ENCODE data around the gene BAIAP3.

Gene BAIAP3, protein sequence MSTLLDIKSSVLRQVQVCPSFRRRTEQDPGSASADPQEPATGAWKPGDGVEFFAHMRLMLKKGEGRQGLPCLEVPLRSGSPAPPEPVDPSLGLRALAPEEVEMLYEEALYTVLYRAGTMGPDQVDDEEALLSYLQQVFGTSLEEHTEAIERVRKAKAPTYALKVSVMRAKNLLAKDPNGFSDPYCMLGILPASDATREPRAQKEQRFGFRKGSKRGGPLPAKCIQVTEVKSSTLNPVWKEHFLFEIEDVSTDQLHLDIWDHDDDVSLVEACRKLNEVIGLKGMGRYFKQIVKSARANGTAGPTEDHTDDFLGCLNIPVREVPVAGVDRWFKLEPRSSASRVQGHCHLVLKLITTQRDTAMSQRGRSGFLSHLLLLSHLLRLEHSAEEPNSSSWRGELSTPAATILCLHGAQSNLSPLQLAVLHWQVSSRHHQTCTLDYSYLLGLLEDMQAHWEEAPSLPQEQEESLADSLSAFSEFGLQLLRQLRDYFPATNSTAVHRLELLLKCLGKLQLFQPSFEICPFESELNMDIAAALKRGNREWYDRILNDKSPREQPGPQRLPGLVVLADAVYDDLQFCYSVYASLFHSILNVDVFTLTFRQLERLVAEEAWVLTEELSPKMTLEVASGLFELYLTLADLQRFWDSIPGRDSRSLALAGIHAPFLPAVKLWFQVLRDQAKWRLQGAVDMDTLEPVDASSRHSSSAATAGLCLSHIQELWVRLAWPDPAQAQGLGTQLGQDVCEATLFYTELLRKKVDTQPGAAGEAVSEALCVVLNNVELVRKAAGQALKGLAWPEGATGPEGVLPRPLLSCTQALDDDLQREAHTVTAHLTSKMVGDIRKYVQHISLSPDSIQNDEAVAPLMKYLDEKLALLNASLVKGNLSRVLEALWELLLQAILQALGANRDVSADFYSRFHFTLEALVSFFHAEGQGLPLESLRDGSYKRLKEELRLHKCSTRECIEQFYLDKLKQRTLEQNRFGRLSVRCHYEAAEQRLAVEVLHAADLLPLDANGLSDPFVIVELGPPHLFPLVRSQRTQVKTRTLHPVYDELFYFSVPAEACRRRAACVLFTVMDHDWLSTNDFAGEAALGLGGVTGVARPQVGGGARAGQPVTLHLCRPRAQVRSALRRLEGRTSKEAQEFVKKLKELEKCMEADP

DNA sequence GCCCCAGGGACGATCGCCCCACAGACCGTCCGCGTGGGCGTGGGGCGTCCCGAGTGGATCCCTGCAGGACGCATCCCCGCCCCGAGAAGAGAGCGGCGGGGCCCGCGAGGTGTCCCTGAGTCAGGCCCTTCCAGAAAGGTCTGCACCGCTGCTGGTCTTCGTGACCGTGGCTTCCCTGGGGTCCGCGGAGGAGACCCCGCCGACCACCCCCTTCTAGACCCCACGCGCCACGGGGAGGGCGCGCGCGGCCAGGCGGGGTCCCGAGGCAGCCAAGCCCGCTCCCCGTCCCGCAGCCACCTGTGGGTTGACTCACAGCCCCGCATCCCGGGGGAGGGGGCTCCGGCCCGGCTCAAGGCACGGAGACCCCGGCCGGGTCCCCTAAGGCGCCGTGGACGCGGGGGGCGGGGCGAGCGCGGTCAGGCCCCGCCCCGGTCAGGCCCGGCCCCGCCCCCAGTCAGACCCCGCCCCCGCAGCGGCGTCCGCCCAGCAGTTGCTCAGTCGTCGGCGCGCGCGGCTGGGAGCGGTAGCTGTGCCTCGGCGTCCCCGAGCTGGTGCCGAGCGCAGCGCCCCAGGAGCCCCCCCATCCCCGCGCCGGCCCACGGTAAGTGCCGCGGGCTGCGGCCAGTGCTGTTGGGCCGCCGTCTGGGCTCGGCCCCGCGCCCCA lies at the start of gene BAIAP3:
BAIAP3 (plus strand) TSS at position 497 of the 664 bp plus-strand sequence. CDS start 4,905 bp downstream, outside the sequence.
- no peak within 1 kb of the TSS for H3K27ac ChIP-seq (ENCODE audit: low read depth, low read length)
- H3K36me3 ChIP-seq (ENCODE audit: control insufficient read depth, low read length) = no peaks in the 10 kb centered on the region
- no peak within 1 kb of the TSS for H3K4me3 ChIP-seq (ENCODE audit: low read length)
- H3K9me2 ChIP-seq (replicated peaks; ENCODE audit: control insufficient read depth, low read length) = no peaks in the 10 kb centered on the region
- H4K20me1 ChIP-seq (ENCODE audit: control insufficient read depth, insufficient read depth, low read depth, low read length) = peaks cover 3% of the 10 kb centered on the region; the same call in 1 of the 2 replicates
- H3K9me3 ChIP-seq (ENCODE audit: control insufficient read depth, insufficient read depth, low read length) = peaks cover 7% of the 10 kb centered on the region; the same call in 1 of the 2 replicates
- H3F3A ChIP-seq (ENCODE audit: control insufficient read depth, insufficient read depth) = no peaks in the 10 kb centered on the region
- H3K4me2 ChIP-seq (ENCODE audit: low read length) = no peak within 1 kb of the TSS
- peaks cover 19% of the 10 kb centered on the region for H3K4me1 ChIP-seq (ENCODE audit: control insufficient read depth, low read length)
- TF ChIP-seq EZH2phosphoT487 (IDR thresholded peaks at IDR 0.05; ENCODE audit: borderline replicate concordance, low read length) = no peak
- TF ChIP-seq, protein P1, sequence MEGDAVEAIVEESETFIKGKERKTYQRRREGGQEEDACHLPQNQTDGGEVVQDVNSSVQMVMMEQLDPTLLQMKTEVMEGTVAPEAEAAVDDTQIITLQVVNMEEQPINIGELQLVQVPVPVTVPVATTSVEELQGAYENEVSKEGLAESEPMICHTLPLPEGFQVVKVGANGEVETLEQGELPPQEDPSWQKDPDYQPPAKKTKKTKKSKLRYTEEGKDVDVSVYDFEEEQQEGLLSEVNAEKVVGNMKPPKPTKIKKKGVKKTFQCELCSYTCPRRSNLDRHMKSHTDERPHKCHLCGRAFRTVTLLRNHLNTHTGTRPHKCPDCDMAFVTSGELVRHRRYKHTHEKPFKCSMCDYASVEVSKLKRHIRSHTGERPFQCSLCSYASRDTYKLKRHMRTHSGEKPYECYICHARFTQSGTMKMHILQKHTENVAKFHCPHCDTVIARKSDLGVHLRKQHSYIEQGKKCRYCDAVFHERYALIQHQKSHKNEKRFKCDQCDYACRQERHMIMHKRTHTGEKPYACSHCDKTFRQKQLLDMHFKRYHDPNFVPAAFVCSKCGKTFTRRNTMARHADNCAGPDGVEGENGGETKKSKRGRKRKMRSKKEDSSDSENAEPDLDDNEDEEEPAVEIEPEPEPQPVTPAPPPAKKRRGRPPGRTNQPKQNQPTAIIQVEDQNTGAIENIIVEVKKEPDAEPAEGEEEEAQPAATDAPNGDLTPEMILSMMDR (IDR thresholded peaks at IDR 0.05; ENCODE audit: low read depth, low read length, poor library complexity, severe bottlenecking) = no peak
- H3K79me2 ChIP-seq (ENCODE audit: control insufficient read depth, low read length) = no peaks in the 10 kb centered on the region
- peaks cover 33% of the 10 kb centered on the region for H3K27me3 ChIP-seq (ENCODE audit: control insufficient read depth, low read length)

DNA sequence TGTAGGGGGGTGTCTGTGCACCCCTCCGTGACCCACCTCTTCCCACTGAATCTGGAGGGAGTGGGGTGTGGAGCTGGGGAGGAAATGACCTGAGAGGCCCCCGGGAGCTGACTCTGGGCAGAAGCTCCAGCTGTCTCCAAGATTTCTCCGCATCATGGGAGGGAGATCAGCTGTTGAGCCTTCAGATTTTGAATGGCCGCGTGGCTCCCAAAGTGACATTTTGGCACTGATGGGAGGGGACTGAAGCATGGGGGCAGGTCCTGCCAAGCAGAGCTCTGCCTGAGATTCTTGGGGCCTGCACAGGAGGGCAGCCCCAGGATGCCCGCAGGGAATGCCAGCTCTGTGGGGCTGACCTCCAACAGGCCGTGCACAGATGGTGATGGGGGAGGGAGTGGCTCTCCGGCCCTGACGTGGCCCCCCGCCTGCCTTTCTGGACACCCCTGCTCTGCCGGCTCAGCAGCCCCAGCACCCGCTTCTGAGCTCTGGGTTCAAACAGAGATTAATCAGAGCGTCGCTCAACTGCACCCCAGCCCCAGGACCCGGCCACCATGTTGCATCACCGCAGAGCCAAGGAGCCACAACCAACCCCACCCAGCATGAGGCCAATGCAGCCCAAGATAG lies 49.3 kb upstream of the BAIAP3 start:
- no peaks in the 10 kb centered on the region for H3K79me2 ChIP-seq (ENCODE audit: control insufficient read depth, low read length)
- no peak overlapping the region for H3K27ac ChIP-seq (ENCODE audit: low read depth, low read length)
- H3K36me3 ChIP-seq (ENCODE audit: control insufficient read depth, low read length) = no peaks in the 10 kb centered on the region
- no peaks in the 10 kb centered on the region for H4K20me1 ChIP-seq (ENCODE audit: control insufficient read depth, insufficient read depth, low read depth, low read length)
- TF ChIP-seq, protein P1 (IDR thresholded peaks at IDR 0.05; ENCODE audit: low read depth, low read length, poor library complexity, severe bottlenecking) = no peak
- TF ChIP-seq EZH2phosphoT487 (IDR thresholded peaks at IDR 0.05; ENCODE audit: borderline replicate concordance, low read length) = no peak
- no peaks in the 10 kb centered on the region for H3K9me3 ChIP-seq (ENCODE audit: control insufficient read depth, insufficient read depth, low read length)
- H3F3A ChIP-seq (ENCODE audit: control insufficient read depth, insufficient read depth) = no peaks in the 10 kb centered on the region
- H3K9me2 ChIP-seq (replicated peaks; ENCODE audit: control insufficient read depth, low read length) = no peaks in the 10 kb centered on the region
- H3K4me1 ChIP-seq (ENCODE audit: control insufficient read depth, low read length) = peaks cover 3% of the 10 kb centered on the region; the same call in 1 of the 2 replicates
- H3K4me3 ChIP-seq (ENCODE audit: low read length) = no peak overlapping the region
- H3K4me2 ChIP-seq (ENCODE audit: low read length) = no peak overlapping the region
- H3K27me3 ChIP-seq (ENCODE audit: control insufficient read depth, low read length) = no peaks in the 10 kb centered on the region

Measured in DOHH2 (cell line).